NCI-H128 (cell line): Measurements from ENCODE around the gene PGGT1B.

Source experiments
- DNase-seq: peaks from one replicate; lab custom pipeline; 2025; ENCODE audit not compliant: unreplicated experiment; lab: John Stamatoyannopoulos, UW

The PGGT1B gene

GRCh38 chr5:115181757-115182156 lies 80.9 kb downstream of the PGGT1B start:
- DNase-seq = no peak

- peak; percentile 40 for DNase-seq
Measured at GRCh38 chr5:115180165-115180709, 82.4 kb downstream of the PGGT1B start.

- no peak for DNase-seq
Measured at GRCh38 chr5:115179394-115180164, 83.1 kb downstream of the PGGT1B start.

GRCh38 chr5:115179030-115179393 lies 83.7 kb downstream of the PGGT1B start:
- no peak for DNase-seq

- no peak for DNase-seq
Measured at GRCh38 chr5:115170929-115171510, 91.7 kb downstream of the PGGT1B start.

GRCh38 chr5:115170134-115170928 lies 92.3 kb downstream of the PGGT1B start:
- DNase-seq = no peak

GRCh38 chr5:115169487-115170133 lies 93.1 kb downstream of the PGGT1B start, which contains the start of gene TRIM36:
TSS of gene TRIM36 (minus strand) at chr5:115169908. CDS start at chr5:115169634, 274 bp downstream.
- peak; percentile 83 for DNase-seq

GRCh38 chr5:115168829-115169486 lies 93.7 kb downstream of the PGGT1B start:
- DNase-seq = no peak

GRCh38 chr5:115166744-115167393 lies 95.8 kb downstream of the PGGT1B start:
- no peak for DNase-seq

GRCh38 chr5:115165790-115166189 lies 96.9 kb downstream of the PGGT1B start:
- DNase-seq = no peak

- DNase-seq = no peak
Measured at GRCh38 chr5:115160975-115161475, 101.7 kb downstream of the PGGT1B start.
